ENCODE measurements around the gene STX8. TPM values are rescaled to one million over a fixed set of nuclear protein-coding genes. Genes with fewer than 3 reads are reported as not detected.

The STX8 gene
- total and polyA plus RNA-seq, 3 donors from 2014 or later = 103 to 160 (median 125) TPM

GRCh38 chr17:9231449-9232154 is 344.0 kb downstream of the STX8 start:
- no peak overlapping the region for H3K4me3 ChIP-seq
- no peaks in the 10 kb centered on the region for H3K4me1 ChIP-seq
- no peaks in the 10 kb centered on the region for H3K36me3 ChIP-seq (ENCODE audit: low read depth, missing control alignments)
- 78 to 86% methylated on average over 5 to 23 of the region's 23 CpGs for WGBS, 2 donors
- no peak for TF ChIP-seq POLR2A (IDR thresholded peaks at IDR 0.05)
- TF ChIP-seq CTCF (IDR thresholded peaks at IDR 0.05) = no peak
- H3K27ac ChIP-seq = no peak overlapping the region
- H3K27me3 ChIP-seq = no peaks in the 10 kb centered on the region
- H3K9me3 ChIP-seq = no peaks in the 10 kb centered on the region
- DNase-seq = no peak
- intact Hi-C loops (cut with DNase I; ENCODE audit: low total_unique reads) = no loop called here

- no peak overlapping the region for H3K4me3 ChIP-seq
- H3K27ac ChIP-seq = no peak overlapping the region
- H3K36me3 ChIP-seq (ENCODE audit: low read depth, missing control alignments) = no peaks in the 10 kb centered on the region
- 87 to 92% methylated on average over 11 of the region's 11 CpGs for WGBS, 2 donors
- H3K4me1 ChIP-seq = no peaks in the 10 kb centered on the region
- H3K27me3 ChIP-seq = no peaks in the 10 kb centered on the region
- TF ChIP-seq POLR2A (IDR thresholded peaks at IDR 0.05) (no peak), CTCF (IDR thresholded peaks at IDR 0.05) (no peak)
- no peaks in the 10 kb centered on the region for H3K9me3 ChIP-seq
- no peak for DNase-seq
- intact Hi-C loops (cut with DNase I; ENCODE audit: low total_unique reads) = no loop called here
Measured at GRCh38 chr17:9230861-9231260, 344.8 kb downstream of the STX8 start.

- H3K9me3 ChIP-seq = no peaks in the 10 kb centered on the region
- no peaks in the 10 kb centered on the region for H3K4me1 ChIP-seq
- H3K36me3 ChIP-seq (ENCODE audit: low read depth, missing control alignments) = no peaks in the 10 kb centered on the region
- no peaks in the 10 kb centered on the region for H3K27me3 ChIP-seq
- TF ChIP-seq POLR2A (IDR thresholded peaks at IDR 0.05) (no peak), CTCF (IDR thresholded peaks at IDR 0.05) (no peak)
- no peak overlapping the region for H3K27ac ChIP-seq
- no peak for DNase-seq
- H3K4me3 ChIP-seq = no peak overlapping the region
- WGBS, 2 donors = 64 to 72% methylated on average over 12 to 15 of the region's 15 CpGs
- intact Hi-C loops (cut with DNase I; ENCODE audit: low total_unique reads) = no loop called here
Measured at GRCh38 chr17:9230346-9230745, 345.3 kb downstream of the STX8 start.

GRCh38 chr17:9229826-9230201 is 345.8 kb downstream of the STX8 start:
- Histone ChIP-seq H3K9me3 (no peaks in the 10 kb centered on the region), H3K36me3 (ENCODE audit: low read depth, missing control alignments) (no peaks in the 10 kb centered on the region), H3K4me3 (no peak overlapping the region), H3K4me1 (no peaks in the 10 kb centered on the region), H3K27me3 (no peaks in the 10 kb centered on the region), H3K27ac (no peak overlapping the region)
- no peak for TF ChIP-seq POLR2A (IDR thresholded peaks at IDR 0.05)
- no peak for TF ChIP-seq CTCF (IDR thresholded peaks at IDR 0.05)
- no peak for DNase-seq
- 77% methylated on average over 9 of the region's 9 CpGs for WGBS, 2 donors
- intact Hi-C loops (cut with DNase I; ENCODE audit: low total_unique reads) = no loop called here
